ENCODE results near the gene TMSB10.

GRCh38 chr2:84914334-84914733, 8.9 kb downstream of the TMSB10 start:
- TF ChIP-seq POU6F1 (CRISPR knock-in tag; IDR thresholded peaks at IDR 0.05; ENCODE audit: borderline replicate concordance, low read depth) (no peak), ZNF565 (CRISPR knock-in tag; conservative IDR thresholded peaks at IDR 0.05; ENCODE audit: low read depth) (no peak), CSRNP3 (CRISPR knock-in tag; IDR thresholded peaks at IDR 0.05) (no peak), ZFP30 (CRISPR knock-in tag; IDR thresholded peaks at IDR 0.05) (no peak), CREB5 (CRISPR knock-in tag; IDR thresholded peaks at IDR 0.05; ENCODE audit: low read depth) (no peak), GLIS3 (CRISPR knock-in tag; IDR thresholded peaks at IDR 0.05) (no peak), OSR1 (CRISPR knock-in tag; IDR thresholded peaks at IDR 0.05) (no peak), PATZ1 (CRISPR knock-in tag; IDR thresholded peaks at IDR 0.05; ENCODE audit: borderline replicate concordance) (no peak), ARNTL (CRISPR knock-in tag; IDR thresholded peaks at IDR 0.05; ENCODE audit: borderline replicate concordance, low read depth) (no peak), TOX (CRISPR knock-in tag; IDR thresholded peaks at IDR 0.05; ENCODE audit: borderline replicate concordance) (no peak), SNAI2 (CRISPR knock-in tag; IDR thresholded peaks at IDR 0.05) (no peak)

All from SK-N-SH treated with all-trans-retinoic acid at 6 μM for 48 hours (cell line).